GM12878 (cell line): ENCODE results near the gene TBC1D32. TPM values are rescaled to one million over a fixed set of nuclear protein-coding genes. Genes with fewer than 3 reads are reported as not detected.

Experiments used
- polyA plus RNA-seq, 11 experiments: library from polyadenylated mRNA; depleted of rRNA in 4 of 11; unstranded in 6 of 11; stranded (reverse) in 5 of 11; fragments of >200 nt; fragmentation: Nextera tagmentation in 4 of 11; fragmentation: Illumina TruSeq in 1 of 11; extraction: Ambion mirVana in 4 of 11; extraction: Trizol in 1 of 11; gene quantifications; 1 replicate in 1 of 11; 2 replicates in 10 of 11; pipeline versions ENCODE4 v1.2.1 to v1.2.3, GENCODE V29; 2011 to 2016; ENCODE audit warnings: inconsistent platforms in 2 of 11, missing spikeins in 2 of 11, low read depth in 1 of 11
- small RNA-seq: library from RNA; depleted of rRNA; stranded (forward); fragments of <200 nt; gene quantifications from one replicate; pipeline ENCODE3, GENCODE V24; 2014
- total RNA-seq, 4 experiments: library from RNA; depleted of rRNA in 3 of 4; stranded (reverse); fragments of >200 nt in 3 of 4; fragmentation: Illumina TruSeq in 1 of 4; extraction: Trizol in 1 of 4; gene quantifications; 2 replicates each; pipeline versions ENCODE4 v1.2.1 to v1.2.3, GENCODE V29; 2013 to 2021

TBC1D32 gene
- total and polyA plus RNA-seq, 10 of the 15 experiments (the other 5 are each of a cell fraction or from before 2014, with no cell fraction given) = 2.2 to 10.2 (median 4.1) TPM

Small RNA genes lying within 50 kb of the gene (small RNA-seq; reads per million reads assigned to genes)
- not detected for gene RF00019
- gene RNU6-1286P = not detected

Other genes starting within 250 kb of the TBC1D32 start
- not detected in 2 replicates for gene GJA1, start 101.2 kb upstream of the TBC1D32 start, total RNA-seq (2014; rRNA removed)
- gene GJA1, start 101.2 kb upstream of the TBC1D32 start, total RNA-seq (2014; rRNA removed; fragmentation: Illumina TruSeq; extraction: Trizol) = not detected in 2 replicates
- gene GJA1, start 101.2 kb upstream of the TBC1D32 start, total RNA-seq (2021) = 0.45 and 0.69 TPM in 2 replicates
- not detected in 2 replicates for gene GJA1, start 101.2 kb upstream of the TBC1D32 start, polyA plus RNA-seq (2011; rRNA removed)
- not detected in 2 replicates for gene GJA1, start 101.2 kb upstream of the TBC1D32 start, polyA plus RNA-seq (2014; fragmentation: Illumina TruSeq; extraction: Trizol)
- not detected for gene GJA1, start 101.2 kb upstream of the TBC1D32 start, polyA plus RNA-seq (2014; fragmentation: Nextera tagmentation; extraction: Ambion mirVana)
- not detected in 2 replicates for gene GJA1, start 101.2 kb upstream of the TBC1D32 start, polyA plus RNA-seq (2014; rRNA removed)
- gene GJA1, start 101.2 kb upstream of the TBC1D32 start, polyA plus RNA-seq (2016; fragmentation: Nextera tagmentation; extraction: Ambion mirVana) = under 1 TPM; 0.11 TPM